ENCODE data around the gene UCP2. TPM values are rescaled to one million over a fixed set of nuclear protein-coding genes. Genes with fewer than 3 reads are reported as not detected.
A peak's percentile ranks its signal among the peaks of the same experiment; 100 is the strongest.

UCP2 gene
- total RNA-seq, 2 experiments from 2014 or later, result 145 to 358 TPM

GRCh38 chr11:73958521-73959141 is 24.0 kb downstream of the UCP2 start:
- Histone ChIP-seq H2AFZ (ENCODE audit: low read length) (no peak overlapping the region), H3K36me3 (ENCODE audit: insufficient read depth, low read length) (no peaks in the 10 kb centered on the region), H3K4me2 (ENCODE audit: low read length) (no peak overlapping the region), H3K79me2 (ENCODE audit: insufficient read depth, low read depth, low read length) (no peaks in the 10 kb centered on the region), H3K4me1 (ENCODE audit: insufficient read depth, low read length, poor library complexity, severe bottlenecking) (peaks cover 4% of the 10 kb centered on the region), H4K20me1 (ENCODE audit: insufficient read depth, low read length) (no peaks in the 10 kb centered on the region), H3K27ac (ENCODE audit: low read depth, low read length, poor library complexity, severe bottlenecking) (no peak overlapping the region), H3K9me3 (ENCODE audit: low read length) (no peaks in the 10 kb centered on the region), H3K4me3 (ENCODE audit: low read depth, low read length, poor library complexity, severe bottlenecking) (no peak overlapping the region), H3K9me2 (ENCODE audit: insufficient read depth, low read length) (no peaks in the 10 kb centered on the region)
- no peak for TF ChIP-seq EZH2phosphoT487 (IDR thresholded peaks at IDR 0.05; ENCODE audit: borderline replicate concordance, low read depth, low read length)
- TF ChIP-seq CTCF (conservative IDR thresholded peaks at IDR 0.05; ENCODE audit: low read length), result no peak
- CTCF ChIA-PET (ENCODE audit: unreplicated experiment), result no interaction called here
- intact Hi-C loops (cut with micrococcal nuclease; ENCODE audit: unreplicated experiment), result no loop called here
- no peak for DNase-seq (ENCODE audit: low spot score)
- BruUV-seq (replicated peaks), result no TSS peak
- POLR2A ChIA-PET, result no interaction called here

- intact Hi-C loops (cut with micrococcal nuclease; ENCODE audit: unreplicated experiment), result no loop called here
- POLR2A ChIA-PET, result interaction anchor here (0.5 to 0.9 kb wide), 2 partner anchors 36 to 134 kb away, joined by 3 read pairs; no protein-coding TSS in a partner anchor
- Histone ChIP-seq H2AFZ (ENCODE audit: low read length) (0 out of 2 replicates have a peak overlapping the region, but pooled peaks have one; percentile 5), H4K20me1 (ENCODE audit: insufficient read depth, low read length) (no peaks in the 10 kb centered on the region), H3K36me3 (ENCODE audit: insufficient read depth, low read length) (no peaks in the 10 kb centered on the region), H3K9me2 (ENCODE audit: insufficient read depth, low read length) (no peaks in the 10 kb centered on the region), H3K9me3 (ENCODE audit: low read length) (no peaks in the 10 kb centered on the region), H3K27ac (ENCODE audit: low read depth, low read length, poor library complexity, severe bottlenecking) (no peak overlapping the region), H3K4me3 (ENCODE audit: low read depth, low read length, poor library complexity, severe bottlenecking) (no peak overlapping the region), H3K4me1 (ENCODE audit: insufficient read depth, low read length, poor library complexity, severe bottlenecking) (peaks cover 4% of the 10 kb centered on the region), H3K4me2 (ENCODE audit: low read length) (peak overlapping the region; percentile 37), H3K79me2 (ENCODE audit: insufficient read depth, low read depth, low read length) (no peaks in the 10 kb centered on the region)
- TF ChIP-seq EZH2phosphoT487 (IDR thresholded peaks at IDR 0.05; ENCODE audit: borderline replicate concordance, low read depth, low read length) (no peak), CTCF (conservative IDR thresholded peaks at IDR 0.05; ENCODE audit: low read length) (no peak)
- CTCF ChIA-PET (ENCODE audit: unreplicated experiment), result no interaction called here
- peak; percentile 19 for DNase-seq (ENCODE audit: low spot score)
- BruUV-seq (replicated peaks), result no TSS peak
These were observed 24.8 kb downstream of the UCP2 start for GRCh38 chr11:73957654-73958361.
